ENCODE data around the gene TTN.

- no peak for TF ChIP-seq POLR2A (IDR thresholded peaks at IDR 0.05)
- no peak for TF ChIP-seq POLR2AphosphoS5 (IDR thresholded peaks at IDR 0.05)
- TF ChIP-seq CTCF (IDR thresholded peaks at IDR 0.05): no peak
These were observed 39.2 kb upstream of the TTN start for GRCh38 chr2:178846458-178846802.

All from upper lobe of left lung (tissue), 4 donors.